Stimulated activated CD8-positive, alpha-beta memory T cell treated with anti-CD3 and anti-CD28 coated beads, Interleukin-7, amount 100 ng/mL, for 4 hours (primary cell): ENCODE results near the gene NELFA.
"Not testable (repeated sequence)": the region's sequence is repeated elsewhere in the genome, so short reads cannot be mapped to it uniquely, and the experiment has no call there.

Experiments used
- DNase-seq, 2 donors: peaks; one replicate each; pipeline ENCODE4 v3.0.0-alpha.2; 2020; ENCODE audit warnings: low read depth in 2 of 2

The NELFA gene

DNA sequence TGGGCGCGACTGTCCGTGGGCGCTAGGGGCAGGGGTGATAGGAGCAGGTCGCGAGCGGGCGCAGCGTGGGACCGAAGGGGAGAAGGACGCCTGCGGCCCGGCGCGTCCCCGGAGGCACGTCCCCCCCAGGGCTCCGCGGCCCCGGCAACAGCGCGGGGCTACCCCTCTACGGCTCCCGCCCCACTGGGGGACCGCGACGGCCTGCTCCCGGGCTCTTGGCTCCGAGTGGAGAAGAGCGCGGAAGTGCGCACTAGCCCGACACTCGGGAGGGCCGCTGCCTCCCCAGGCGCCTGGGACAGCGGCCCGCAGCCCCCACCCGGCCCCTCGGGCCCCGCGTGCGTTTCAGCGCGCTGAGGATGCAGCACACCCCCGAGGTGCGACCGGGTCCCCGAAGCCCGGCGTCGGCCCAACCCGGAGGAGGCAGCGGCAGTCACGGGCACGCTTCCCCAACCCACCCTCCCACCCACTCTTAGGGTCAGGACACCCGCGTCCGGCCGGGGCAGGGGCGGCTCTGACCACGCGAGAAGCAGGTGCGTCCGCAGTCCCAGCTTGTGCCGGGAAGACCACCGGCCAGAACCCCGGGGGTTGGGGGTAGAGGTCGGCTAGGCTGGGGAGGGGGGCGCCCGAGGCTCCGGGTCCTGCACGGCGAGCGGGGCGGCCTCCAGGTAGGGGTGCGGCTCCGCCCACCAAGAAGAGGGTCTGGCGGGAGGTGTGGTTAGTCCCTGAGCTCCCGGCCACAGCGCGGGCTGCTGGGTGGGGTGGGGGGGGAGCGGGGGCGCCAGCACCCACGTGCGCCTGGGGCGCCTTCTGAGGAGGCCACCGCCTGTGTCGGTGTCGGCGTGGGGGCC is 31.8 kb upstream of the NELFA start:
- no peak for DNase-seq

- DNase-seq, result no peak
Measured at GRCh38 chr4:2036866-2037265, 28.1 kb upstream of the NELFA start.

- no peak for DNase-seq
Measured at GRCh38 chr4:2036327-2036726, 27.6 kb upstream of the NELFA start.

DNA sequence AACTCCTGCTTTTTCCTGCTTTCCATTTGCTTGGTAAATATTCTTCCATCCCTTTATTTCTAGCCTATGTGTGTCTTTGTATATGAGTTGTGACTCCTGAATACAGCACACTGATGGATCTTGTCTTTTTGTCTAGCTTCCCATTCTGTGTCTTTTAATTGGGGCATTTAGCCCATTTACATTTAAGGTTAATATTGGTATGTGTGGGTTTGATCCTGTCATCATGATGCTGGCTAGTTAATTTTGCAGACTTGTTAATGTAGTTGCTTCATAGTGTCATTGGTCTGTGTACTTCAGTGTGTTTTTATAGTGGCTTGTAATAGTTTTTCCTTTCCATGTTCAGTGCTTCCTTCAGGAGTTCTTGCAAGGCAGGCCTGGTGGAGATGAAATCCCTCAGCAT is 22.4 kb upstream of the NELFA start:
- not testable (repeated sequence) for DNase-seq

DNA sequence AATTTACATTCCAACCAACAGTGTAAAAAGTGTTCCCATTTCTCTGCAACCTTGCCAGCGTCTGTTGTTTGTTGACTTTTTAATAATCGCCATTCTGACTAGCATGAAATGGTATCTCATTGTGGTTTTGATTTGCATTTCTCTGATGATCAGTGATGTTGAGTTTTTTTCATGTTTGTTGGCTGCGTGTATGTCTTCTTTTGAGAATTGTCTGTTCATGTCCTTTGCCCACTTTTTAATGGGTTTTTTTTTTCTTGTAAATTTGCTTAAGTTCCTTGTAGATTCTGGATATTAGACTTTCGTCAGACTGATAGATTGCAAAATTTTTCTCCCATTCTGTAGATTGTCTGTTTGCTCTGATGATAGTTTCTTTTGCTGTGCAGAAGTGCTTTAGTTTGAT is 18.3 kb upstream of the NELFA start:
- DNase-seq, result not testable (repeated sequence)

- no peak for DNase-seq
Measured at GRCh38 chr4:2025817-2026216, 17.0 kb upstream of the NELFA start.

- DNase-seq, result no peak
Measured at GRCh38 chr4:2024683-2025082, 15.9 kb upstream of the NELFA start.

DNA sequence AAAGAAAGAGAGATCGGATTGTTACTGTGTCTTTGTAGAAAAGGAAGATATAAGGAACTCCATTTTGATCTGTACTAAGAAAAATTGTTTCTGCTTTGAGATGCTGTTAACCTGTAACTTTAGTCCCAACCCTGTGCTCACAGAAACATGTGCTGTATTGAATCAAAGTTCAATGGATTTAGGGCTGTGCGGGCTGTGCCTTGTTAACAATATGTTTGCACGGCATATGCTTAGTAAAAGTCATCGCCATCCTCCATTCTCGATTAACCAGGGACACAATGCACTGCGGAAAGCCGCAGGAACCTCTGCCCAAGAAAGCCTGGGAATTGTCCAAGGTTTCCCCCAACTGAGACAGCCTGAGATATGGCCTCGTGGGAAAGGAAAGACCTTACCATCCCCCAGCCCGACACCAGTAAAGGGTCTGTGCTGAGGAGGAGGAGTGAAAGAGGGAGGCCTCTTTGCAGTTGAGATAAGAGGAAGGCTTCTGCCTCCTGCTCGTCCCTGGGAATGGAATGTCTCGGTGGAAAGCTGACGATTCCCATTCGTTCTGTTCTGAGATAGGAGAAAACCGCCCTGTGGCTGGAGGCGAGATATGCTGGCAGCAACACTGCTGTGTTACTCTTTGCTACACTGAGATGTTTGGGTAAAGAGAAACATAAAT is 12.7 kb upstream of the NELFA start:
- not testable (repeated sequence) for DNase-seq

GRCh38 chr4:2015008-2015407 is 6.2 kb upstream of the NELFA start:
- DNase-seq, result no peak

- no peak for DNase-seq
Measured at GRCh38 chr4:2011583-2011982, 2.8 kb upstream of the NELFA start.

GRCh38 chr4:2009651-2010233 is 968 bp upstream of the NELFA start:
- DNase-seq, result peak; percentile 29 to 39

DNA sequence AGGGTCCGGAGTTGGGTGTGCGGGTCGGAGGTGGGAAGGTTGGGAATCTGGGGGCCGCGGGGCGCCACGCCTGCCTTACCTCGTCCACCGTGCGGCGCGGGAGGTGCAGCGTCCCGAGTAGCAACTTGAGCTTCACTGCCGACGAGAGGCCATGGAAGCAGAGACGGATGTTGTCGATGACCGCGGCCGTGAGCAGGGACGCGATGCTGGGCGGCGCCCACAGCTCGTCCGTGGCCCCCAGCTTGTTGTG is 178 bp downstream of the NELFA start:
- DNase-seq, result no peak

GRCh38 chr4:2007804-2008670 is 737 bp downstream of the NELFA start:
- DNase-seq, result no peak

DNA sequence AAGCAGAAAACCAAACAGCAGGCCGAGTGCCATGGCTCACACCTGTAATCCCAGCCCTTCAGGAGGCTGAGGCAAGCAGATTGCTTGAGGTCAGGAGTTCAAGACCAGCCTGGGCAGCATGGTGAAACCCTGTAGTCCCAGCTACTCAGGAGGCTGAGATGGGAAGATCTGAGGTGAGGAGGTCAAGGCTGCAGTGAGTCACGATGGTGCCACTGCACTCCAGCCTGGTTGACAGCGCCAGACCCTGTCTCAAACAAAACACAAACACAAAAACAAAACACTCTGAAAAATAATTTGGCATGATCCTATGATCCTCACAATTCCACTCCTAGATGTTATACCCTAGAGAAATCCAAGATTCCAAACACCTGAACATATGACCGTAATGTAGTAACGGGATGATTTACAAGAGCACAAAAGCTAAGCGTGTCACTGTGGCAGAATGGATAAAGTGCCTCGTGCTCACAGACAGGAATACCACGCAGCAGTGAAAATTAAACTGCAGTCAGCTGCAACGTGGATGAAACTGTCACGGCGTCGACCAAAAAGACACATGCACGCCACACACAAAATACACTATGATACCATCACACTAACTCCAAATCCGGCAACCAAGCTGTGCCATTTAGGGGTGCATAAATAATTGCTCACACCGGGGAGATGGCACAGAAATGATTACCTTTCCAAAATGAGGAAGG is 1.7 kb downstream of the NELFA start:
- DNase-seq, result no peak

DNA sequence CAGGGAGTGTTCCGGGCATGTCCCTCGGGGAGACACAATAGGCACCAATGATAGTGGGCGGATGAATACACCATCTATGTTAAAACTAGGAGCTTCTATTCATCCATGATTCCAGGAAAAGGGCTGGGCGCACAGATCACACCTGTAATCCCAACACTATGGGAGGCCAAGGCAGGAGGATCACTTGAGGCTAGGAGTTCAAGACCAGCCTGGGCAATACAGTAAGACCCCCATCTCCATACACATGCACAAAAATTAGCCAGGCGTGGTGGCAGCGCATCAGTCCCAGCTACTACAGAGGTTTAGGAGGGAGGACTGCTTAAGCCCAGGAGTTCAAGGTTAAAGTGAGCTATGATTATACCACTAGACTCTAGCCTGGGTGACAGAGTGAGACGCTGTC is 2.4 kb downstream of the NELFA start:
- DNase-seq, result no peak

DNA sequence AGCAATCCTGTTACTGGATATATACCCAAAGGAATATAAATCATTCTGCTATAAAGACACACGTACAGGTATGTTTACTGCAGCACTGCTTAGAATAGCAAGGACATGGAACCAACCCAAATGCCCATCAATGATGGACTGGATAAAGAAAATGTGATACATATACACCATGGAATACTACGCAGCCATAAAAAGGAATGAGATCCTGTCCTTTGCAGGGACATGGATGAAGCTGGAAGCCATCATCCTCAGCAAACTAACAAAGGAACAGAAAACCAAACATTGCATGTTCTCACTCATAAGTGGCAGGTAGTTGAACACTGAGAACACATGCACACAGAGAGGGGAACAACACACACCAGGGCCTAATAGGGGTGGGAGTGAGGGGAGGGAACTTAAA is 5.4 kb downstream of the NELFA start:
- DNase-seq, result not testable (repeated sequence)

DNA sequence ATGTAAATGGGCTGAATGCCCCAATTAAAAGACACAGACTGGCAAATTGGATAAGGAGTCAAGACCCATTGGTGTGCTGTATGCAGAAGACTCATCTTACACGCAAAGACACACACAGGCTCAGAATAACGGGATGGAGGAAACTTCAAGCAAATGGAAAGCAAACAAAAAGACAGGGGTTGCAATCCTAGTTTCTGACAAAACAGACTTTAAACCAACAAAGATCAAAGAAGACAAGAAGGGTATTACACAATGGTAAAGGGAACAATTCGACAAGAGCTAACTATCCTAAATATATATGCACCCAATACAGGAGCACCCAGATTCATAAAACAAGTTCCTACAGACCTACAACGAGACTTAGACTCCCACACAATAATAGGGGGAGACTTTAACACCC is 9.5 kb downstream of the NELFA start:
- DNase-seq, result not testable (repeated sequence)

DNA sequence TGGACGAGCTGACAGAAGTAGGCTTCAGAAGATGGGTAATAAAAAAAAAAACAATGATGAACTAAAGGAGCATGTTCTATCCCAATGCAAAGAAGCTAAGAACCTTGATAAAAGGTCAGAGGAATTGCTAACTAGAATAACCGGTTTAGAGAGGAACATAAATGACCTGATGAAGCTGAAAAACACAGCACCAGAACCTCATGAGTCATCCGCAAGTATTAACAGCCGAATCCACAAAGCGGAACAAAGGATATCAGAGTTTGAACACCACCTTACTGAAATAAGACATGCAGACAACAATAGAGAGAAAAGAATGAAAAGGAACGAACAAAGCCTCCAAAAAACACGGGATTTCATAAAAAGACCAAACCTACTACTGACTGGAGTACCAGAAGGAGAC is 10.5 kb downstream of the NELFA start:
- no peak for DNase-seq

DNA sequence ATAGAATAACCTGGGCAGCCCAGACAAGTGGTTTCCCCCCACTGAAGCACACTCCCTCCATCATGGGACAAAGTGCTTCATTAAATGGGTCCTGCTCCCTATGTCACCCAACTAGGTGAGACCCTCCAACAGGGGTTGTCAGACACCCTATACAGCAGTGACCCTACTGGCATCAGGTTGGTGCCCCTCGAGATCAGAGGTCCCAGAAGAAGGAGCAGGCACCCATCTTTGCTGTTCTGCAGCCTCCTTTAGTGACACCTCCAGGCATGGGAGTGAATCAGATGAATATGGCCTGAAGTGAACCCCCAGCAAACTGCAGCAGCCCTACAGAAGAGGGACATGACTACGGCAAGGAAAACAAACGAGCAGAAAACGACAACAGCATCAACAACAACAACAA is 11.1 kb downstream of the NELFA start:
- no peak for DNase-seq

- DNase-seq, result no peak
Measured at GRCh38 chr4:1996866-1997611, 11.7 kb downstream of the NELFA start.

DNA sequence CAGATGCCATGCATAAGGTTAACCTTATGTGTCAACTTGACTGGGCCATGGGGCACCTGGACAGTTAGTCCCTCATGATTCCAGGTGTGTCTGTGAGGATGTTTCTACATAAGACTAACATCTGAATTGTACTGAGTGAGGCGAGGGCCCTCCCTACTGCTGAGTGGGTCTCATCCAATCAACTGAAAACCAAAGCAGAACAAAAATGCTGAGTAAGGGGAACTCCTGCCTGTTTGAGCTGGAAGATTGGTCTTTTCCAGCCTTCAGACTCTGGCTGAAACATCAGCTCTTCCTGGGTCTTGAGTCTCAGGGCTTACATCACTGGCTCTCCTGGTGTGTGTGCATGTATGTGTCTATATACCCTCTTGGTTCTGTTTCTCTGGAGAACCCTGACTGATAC is 13.8 kb downstream of the NELFA start:
- no peak for DNase-seq
